ENCODE results near the gene SCARB1.

SCARB1 gene

DNA sequence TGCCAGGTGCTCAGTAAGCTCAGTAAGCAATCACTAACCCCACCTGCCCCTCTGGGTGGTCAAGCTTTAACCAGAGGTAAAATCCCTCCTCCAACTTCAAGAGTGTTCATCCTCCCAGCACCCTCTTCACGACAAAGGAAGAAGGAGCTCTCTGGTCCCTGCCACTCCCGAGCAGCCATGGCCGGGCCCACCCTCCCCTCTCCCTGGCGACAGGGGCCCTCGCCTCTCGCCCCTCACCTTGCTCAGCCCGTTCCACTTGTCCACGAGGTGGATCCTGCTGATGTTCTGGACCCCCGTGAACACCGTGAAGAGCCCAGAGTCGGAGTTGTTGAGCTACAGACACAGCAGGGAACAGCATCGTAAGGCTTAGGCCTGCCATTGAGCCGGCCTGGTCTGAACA lies 52.0 kb downstream of the SCARB1 start:
- TF ChIP-seq RARB (CRISPR knock-in tag; IDR thresholded peaks at IDR 0.05) = no peak
- no peak for TF ChIP-seq ZFP30 (CRISPR knock-in tag; IDR thresholded peaks at IDR 0.05)
- TF ChIP-seq CSDC2 (CRISPR knock-in tag; IDR thresholded peaks at IDR 0.05) = no peak
- no peak for TF ChIP-seq TCF4 (CRISPR knock-in tag; IDR thresholded peaks at IDR 0.05; ENCODE audit: borderline replicate concordance)
- no peak for TF ChIP-seq PPARA (CRISPR knock-in tag; IDR thresholded peaks at IDR 0.05; ENCODE audit: borderline replicate concordance)
- no peak for TF ChIP-seq ZNF8 (CRISPR knock-in tag; IDR thresholded peaks at IDR 0.05)
- TF ChIP-seq, protein P1, sequence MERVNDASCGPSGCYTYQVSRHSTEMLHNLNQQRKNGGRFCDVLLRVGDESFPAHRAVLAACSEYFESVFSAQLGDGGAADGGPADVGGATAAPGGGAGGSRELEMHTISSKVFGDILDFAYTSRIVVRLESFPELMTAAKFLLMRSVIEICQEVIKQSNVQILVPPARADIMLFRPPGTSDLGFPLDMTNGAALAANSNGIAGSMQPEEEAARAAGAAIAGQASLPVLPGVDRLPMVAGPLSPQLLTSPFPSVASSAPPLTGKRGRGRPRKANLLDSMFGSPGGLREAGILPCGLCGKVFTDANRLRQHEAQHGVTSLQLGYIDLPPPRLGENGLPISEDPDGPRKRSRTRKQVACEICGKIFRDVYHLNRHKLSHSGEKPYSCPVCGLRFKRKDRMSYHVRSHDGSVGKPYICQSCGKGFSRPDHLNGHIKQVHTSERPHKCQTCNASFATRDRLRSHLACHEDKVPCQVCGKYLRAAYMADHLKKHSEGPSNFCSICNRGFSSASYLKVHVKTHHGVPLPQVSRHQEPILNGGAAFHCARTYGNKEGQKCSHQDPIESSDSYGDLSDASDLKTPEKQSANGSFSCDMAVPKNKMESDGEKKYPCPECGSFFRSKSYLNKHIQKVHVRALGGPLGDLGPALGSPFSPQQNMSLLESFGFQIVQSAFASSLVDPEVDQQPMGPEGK (CRISPR knock-in tag; IDR thresholded peaks at IDR 0.05; ENCODE audit: borderline replicate concordance) = no peak
- TF ChIP-seq ISL1 (CRISPR knock-in tag; IDR thresholded peaks at IDR 0.05) = no peak
- TF ChIP-seq ZC3H10 (CRISPR knock-in tag; IDR thresholded peaks at IDR 0.05) = no peak
- ATAC-seq = no peak

DNA sequence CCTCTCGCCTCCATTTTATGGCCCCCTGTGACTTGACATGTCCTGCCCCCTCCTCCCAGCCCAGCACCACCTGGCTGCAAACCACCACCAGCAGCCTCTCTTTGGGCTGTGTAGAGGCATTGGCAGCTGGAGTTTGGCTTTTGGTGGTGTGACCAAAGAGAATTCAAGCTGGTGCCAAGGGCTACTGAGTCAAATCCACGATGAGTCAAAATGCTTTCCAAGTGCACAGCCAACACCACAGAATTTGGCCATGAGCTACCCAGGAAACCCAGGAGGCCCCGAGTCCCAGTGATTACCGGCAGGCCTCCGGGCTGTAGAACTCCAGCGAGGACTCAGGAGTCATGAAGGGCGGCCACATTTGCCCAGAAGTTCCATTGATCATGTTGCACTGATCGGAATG lies 53.8 kb downstream of the SCARB1 start:
- ATAC-seq = no peak
- TF ChIP-seq TOX (CRISPR knock-in tag; IDR thresholded peaks at IDR 0.05; ENCODE audit: borderline replicate concordance) (no peak), BACH2 (CRISPR knock-in tag; IDR thresholded peaks at IDR 0.05; ENCODE audit: borderline replicate concordance) (no peak), ESRRG (CRISPR knock-in tag; IDR thresholded peaks at IDR 0.05) (no peak), CSDC2 (CRISPR knock-in tag; IDR thresholded peaks at IDR 0.05) (no peak), ZNF70 (CRISPR knock-in tag; IDR thresholded peaks at IDR 0.05) (no peak), ZFP30 (CRISPR knock-in tag; IDR thresholded peaks at IDR 0.05) (no peak), TCF4 (CRISPR knock-in tag; IDR thresholded peaks at IDR 0.05; ENCODE audit: borderline replicate concordance) (no peak), ISL1 (CRISPR knock-in tag; IDR thresholded peaks at IDR 0.05) (no peak)
- TF ChIP-seq, protein P2, sequence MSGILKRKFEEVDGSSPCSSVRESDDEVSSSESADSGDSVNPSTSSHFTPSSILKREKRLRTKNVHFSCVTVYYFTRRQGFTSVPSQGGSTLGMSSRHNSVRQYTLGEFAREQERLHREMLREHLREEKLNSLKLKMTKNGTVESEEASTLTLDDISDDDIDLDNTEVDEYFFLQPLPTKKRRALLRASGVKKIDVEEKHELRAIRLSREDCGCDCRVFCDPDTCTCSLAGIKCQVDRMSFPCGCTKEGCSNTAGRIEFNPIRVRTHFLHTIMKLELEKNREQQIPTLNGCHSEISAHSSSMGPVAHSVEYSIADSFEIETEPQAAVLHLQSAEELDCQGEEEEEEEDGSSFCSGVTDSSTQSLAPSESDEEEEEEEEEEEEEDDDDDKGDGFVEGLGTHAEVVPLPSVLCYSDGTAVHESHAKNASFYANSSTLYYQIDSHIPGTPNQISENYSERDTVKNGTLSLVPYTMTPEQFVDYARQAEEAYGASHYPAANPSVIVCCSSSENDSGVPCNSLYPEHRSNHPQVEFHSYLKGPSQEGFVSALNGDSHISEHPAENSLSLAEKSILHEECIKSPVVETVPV (CRISPR knock-in tag; IDR thresholded peaks at IDR 0.05) = no peak
- TF ChIP-seq, protein P3, sequence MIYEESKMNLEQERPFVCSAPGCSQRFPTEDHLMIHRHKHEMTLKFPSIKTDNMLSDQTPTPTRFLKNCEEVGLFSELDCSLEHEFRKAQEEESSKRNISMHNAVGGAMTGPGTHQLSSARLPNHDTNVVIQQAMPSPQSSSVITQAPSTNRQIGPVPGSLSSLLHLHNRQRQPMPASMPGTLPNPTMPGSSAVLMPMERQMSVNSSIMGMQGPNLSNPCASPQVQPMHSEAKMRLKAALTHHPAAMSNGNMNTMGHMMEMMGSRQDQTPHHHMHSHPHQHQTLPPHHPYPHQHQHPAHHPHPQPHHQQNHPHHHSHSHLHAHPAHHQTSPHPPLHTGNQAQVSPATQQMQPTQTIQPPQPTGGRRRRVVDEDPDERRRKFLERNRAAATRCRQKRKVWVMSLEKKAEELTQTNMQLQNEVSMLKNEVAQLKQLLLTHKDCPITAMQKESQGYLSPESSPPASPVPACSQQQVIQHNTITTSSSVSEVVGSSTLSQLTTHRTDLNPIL (CRISPR knock-in tag; IDR thresholded peaks at IDR 0.05; ENCODE audit: low read depth) = no peak

DNA sequence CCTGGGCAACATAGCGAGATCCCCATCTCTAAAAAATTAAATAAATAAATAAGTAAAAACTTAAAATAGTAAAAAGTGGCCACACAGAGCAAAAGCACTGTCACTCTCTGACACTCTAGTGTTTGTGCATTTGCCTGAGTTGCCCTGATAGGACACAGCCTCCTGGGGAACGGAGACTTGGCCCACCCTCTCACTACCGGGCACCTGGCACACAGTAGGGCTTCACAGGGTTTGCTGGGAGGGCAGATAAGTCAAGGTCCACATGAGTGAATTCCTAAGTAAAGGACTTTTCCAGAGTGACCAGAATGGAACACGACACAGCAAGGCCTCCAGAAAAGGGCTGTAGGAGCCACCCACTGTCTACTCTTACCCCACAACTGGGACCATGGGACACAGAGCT lies 54.3 kb downstream of the SCARB1 start:
- ATAC-seq = no peak
- TF ChIP-seq BACH2 (CRISPR knock-in tag; IDR thresholded peaks at IDR 0.05; ENCODE audit: borderline replicate concordance) (no peak), ZFP3 (CRISPR knock-in tag; IDR thresholded peaks at IDR 0.05) (no peak), ESRRG (CRISPR knock-in tag; IDR thresholded peaks at IDR 0.05) (no peak), SNAI2 (CRISPR knock-in tag; IDR thresholded peaks at IDR 0.05) (no peak), ZNF70 (CRISPR knock-in tag; IDR thresholded peaks at IDR 0.05) (no peak), ZNF8 (CRISPR knock-in tag; IDR thresholded peaks at IDR 0.05) (no peak), OSR1 (CRISPR knock-in tag; IDR thresholded peaks at IDR 0.05) (no peak), RARB (CRISPR knock-in tag; IDR thresholded peaks at IDR 0.05) (no peak), ARNTL (CRISPR knock-in tag; IDR thresholded peaks at IDR 0.05; ENCODE audit: borderline replicate concordance, low read depth) (no peak), ISL1 (CRISPR knock-in tag; IDR thresholded peaks at IDR 0.05) (no peak), ZFP30 (CRISPR knock-in tag; IDR thresholded peaks at IDR 0.05) (no peak), TOX (CRISPR knock-in tag; IDR thresholded peaks at IDR 0.05; ENCODE audit: borderline replicate concordance) (no peak), TCF4 (CRISPR knock-in tag; IDR thresholded peaks at IDR 0.05; ENCODE audit: borderline replicate concordance) (no peak), ZNF565 (CRISPR knock-in tag; conservative IDR thresholded peaks at IDR 0.05; ENCODE audit: low read depth) (no peak), PPARA (CRISPR knock-in tag; IDR thresholded peaks at IDR 0.05; ENCODE audit: borderline replicate concordance) (no peak), CSDC2 (CRISPR knock-in tag; IDR thresholded peaks at IDR 0.05) (no peak)
- TF ChIP-seq, protein P1 (CRISPR knock-in tag; IDR thresholded peaks at IDR 0.05; ENCODE audit: borderline replicate concordance) = no peak
- TF ChIP-seq, protein P4, sequence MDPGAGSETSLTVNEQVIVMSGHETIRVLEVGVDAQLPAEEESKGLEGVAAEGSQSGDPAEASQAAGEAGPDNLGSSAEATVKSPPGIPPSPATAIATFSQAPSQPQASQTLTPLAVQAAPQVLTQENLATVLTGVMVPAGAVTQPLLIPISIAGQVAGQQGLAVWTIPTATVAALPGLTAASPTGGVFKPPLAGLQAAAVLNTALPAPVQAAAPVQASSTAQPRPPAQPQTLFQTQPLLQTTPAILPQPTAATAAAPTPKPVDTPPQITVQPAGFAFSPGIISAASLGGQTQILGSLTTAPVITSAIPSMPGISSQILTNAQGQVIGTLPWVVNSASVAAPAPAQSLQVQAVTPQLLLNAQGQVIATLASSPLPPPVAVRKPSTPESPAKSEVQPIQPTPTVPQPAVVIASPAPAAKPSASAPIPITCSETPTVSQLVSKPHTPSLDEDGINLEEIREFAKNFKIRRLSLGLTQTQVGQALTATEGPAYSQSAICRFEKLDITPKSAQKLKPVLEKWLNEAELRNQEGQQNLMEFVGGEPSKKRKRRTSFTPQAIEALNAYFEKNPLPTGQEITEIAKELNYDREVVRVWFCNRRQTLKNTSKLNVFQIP (CRISPR knock-in tag; IDR thresholded peaks at IDR 0.05; ENCODE audit: borderline replicate concordance, low read depth) = no peak
- TF ChIP-seq, protein P2 (CRISPR knock-in tag; IDR thresholded peaks at IDR 0.05) = no peak
